Measurements from ENCODE around the gene KAZALD1.
"Not testable (repeated sequence)": the region's sequence is repeated elsewhere in the genome, so short reads cannot be mapped to it uniquely, and the experiment has no call there.

Gene KAZALD1

GRCh38 chr10:101030496-101031127 lies 31.2 kb upstream of the KAZALD1 start:
- DNase-seq (ENCODE audit: low spot score): no peak

- peak; percentile 97 for DNase-seq (ENCODE audit: low spot score)
Measured at GRCh38 chr10:101031128-101031795, 30.5 kb upstream of the KAZALD1 start, which contains the start of the genes PDZD7 and SFXN3. Gene PDZD7, minus strand, starts transcription at chr10:101031129. Its CDS starts 910 bp downstream, at chr10:101030219. Gene SFXN3, plus strand, starts transcription at chr10:101031234. Its CDS starts 3,461 bp downstream, at chr10:101034695.

DNA sequence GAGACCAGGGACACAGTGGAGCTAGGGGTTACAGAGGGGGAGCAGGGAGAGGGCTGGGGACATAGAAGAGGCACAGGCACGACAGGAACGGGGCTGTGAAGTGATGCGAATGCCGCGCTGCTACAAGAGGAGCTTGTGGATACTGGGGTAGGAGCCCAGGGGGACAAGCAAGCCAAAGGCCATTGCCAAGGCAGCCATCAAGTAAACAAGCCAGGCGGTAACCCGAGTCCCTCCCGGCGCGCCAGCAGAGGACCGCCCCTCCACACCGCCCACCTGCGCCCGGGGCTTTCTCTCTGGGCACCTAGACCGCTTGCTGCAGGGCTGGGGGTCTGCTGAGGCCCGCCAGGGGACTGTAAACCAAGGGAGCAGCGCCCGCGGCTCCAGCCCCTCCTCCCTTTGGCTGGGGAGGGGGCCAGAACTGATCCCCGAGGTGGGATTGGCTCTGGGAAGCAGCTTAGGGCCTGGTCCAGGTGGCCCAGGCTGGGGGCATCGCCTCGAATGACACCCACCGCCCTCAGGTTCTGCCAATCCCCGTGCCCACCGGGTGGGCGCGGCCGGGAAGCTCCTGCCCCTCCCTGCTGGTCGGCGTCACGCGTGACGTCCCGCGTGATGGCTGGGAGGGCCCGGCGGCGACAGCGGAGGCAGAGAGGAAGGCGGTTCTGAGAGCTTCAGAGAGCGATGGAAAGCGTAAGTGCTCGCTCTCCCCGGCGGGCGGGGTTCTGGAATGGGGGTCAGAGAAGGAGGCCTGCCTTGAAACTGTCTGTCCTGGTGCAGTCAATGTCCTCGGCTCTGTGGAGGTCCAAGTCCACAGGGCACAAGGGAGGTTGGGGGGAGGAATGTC lies 29.8 kb upstream of the KAZALD1 start:
- peak; percentile 71 for DNase-seq (ENCODE audit: low spot score)

GRCh38 chr10:101032637-101033224 lies 29.1 kb upstream of the KAZALD1 start:
- peak; percentile 66 for DNase-seq (ENCODE audit: low spot score)

GRCh38 chr10:101033276-101033675 lies 28.5 kb upstream of the KAZALD1 start:
- DNase-seq (ENCODE audit: low spot score): no peak

- DNase-seq (ENCODE audit: low spot score): not testable (repeated sequence)
Measured at GRCh38 chr10:101034404-101034803, 27.4 kb upstream of the KAZALD1 start.

GRCh38 chr10:101035314-101035713 lies 26.5 kb upstream of the KAZALD1 start:
- no peak for DNase-seq (ENCODE audit: low spot score)

DNA sequence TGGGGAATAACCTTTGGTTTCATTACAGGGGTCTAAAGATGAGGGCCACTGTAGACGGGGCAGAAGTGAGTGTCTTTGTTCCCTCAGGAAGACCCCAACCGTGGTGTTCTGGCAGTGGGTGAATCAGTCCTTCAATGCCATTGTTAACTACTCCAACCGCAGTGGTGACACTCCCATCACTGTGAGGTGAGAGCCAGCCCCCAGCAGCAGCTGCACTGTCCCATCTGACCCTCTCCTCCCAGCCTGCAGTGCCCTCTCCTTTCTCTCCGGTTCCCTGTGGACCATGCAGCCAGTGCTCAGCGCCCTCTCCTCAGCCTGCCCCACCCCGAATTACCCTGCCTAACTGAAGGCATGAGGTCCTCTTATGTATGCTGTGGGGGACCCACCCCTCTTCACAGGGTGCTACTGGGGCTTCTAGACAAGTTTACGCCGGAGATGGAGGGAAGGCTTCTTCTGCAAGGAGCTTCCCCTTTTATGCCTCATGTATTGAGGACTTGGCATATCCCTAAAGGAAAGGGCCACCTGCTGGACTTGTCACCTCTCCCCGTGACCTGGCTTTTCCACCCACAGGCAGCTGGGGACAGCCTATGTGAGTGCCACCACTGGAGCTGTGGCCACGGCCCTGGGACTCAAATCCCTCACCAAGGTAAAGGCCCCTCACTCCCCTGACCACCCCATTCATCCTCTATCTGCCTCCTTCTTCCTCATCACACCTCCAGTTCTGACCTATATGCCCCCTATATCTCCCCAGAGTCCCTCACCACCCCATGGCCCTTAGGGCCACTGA lies 25.7 kb upstream of the KAZALD1 start:
- no peak for DNase-seq (ENCODE audit: low spot score)

DNA sequence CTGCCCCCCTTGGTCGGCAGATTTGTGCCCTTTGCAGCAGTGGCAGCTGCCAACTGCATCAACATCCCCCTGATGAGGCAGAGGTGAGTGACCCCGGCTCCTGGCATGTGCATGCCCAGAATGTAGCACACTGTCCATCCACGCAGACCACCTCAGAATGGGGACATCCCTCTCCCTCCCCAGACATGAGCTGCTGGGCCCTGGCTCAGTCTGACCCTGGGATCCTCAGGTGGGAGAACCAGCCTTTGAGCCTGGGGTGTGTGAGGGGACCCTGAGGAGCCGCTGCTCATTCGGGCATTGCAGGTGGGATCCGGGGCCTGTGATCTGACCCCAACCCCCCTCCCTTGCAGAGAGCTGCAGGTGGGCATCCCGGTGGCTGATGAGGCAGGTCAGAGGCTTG lies 25.1 kb upstream of the KAZALD1 start:
- DNase-seq (ENCODE audit: low spot score): no peak

DNA sequence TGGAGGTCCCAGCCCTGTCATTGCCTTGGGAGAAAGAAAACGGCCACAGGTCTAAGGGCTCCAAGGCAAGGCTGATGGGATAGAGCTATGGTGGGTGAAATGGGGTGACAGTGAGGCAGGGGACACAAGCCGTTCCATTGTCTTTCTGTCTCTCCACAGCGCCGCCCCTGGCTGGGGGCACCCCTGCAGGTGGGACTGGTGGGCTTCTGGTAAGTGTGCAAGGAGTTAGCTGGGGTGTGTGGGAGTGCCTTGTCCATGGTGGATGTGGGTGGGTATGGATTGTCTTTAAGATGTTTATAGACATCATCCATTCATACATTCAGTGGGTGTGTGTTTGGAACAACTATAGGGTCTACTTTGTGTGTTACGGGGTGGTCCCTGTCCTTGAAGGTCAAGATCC lies 23.3 kb upstream of the KAZALD1 start:
- no peak for DNase-seq (ENCODE audit: low spot score)

- no peak for DNase-seq (ENCODE audit: low spot score)
Measured at GRCh38 chr10:101040061-101040460, 21.7 kb upstream of the KAZALD1 start.

DNA sequence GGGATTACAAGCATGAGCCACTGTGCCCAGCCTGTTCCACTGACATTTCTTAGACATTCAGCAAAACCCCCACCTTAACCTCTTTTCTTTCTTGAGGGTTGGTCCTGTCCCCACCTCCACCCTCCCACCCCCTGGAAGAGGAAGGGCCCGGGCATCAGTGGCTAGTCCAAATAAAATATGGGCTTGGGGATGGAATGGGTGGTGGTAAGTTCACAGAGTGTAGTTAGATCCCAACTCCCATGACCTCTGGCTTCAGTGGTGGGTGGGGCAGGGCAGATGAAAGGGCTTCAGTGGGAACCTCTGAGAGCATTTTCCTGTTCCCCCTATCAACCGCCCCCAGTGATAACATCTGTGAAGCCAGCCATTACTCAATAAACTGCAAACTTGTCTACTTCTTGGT lies 20.9 kb upstream of the KAZALD1 start:
- DNase-seq (ENCODE audit: low spot score): no peak

- peak; percentile 79 for DNase-seq (ENCODE audit: low spot score)
Measured at GRCh38 chr10:101041252-101041761, 20.5 kb upstream of the KAZALD1 start.

- no peak for DNase-seq (ENCODE audit: low spot score)
Measured at GRCh38 chr10:101042118-101042517, 19.7 kb upstream of the KAZALD1 start.

GRCh38 chr10:101042667-101043362 lies 19.0 kb upstream of the KAZALD1 start:
- peak; percentile 85 for DNase-seq (ENCODE audit: low spot score)

GRCh38 chr10:101043363-101043707 lies 18.5 kb upstream of the KAZALD1 start:
- DNase-seq (ENCODE audit: low spot score): no peak

DNA sequence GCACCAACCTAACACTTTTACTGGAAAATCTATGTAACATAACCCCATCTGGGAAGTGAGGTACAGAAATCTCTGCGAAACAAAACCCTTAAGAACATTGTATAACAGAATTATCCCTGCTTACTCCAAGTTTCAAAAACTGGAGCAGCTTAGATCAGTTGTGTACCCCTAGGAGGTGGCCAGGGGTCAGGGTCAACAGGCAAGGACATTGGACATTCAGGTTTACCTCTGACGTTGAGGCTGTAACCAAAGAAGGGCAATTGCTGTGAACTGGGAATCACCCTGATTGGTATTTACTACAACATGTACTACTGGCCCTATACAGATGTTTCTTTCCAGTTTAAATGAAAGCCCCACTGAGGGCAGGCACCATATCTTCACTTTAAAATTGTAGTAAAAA lies 17.7 kb upstream of the KAZALD1 start:
- no peak for DNase-seq (ENCODE audit: low spot score)

DNA sequence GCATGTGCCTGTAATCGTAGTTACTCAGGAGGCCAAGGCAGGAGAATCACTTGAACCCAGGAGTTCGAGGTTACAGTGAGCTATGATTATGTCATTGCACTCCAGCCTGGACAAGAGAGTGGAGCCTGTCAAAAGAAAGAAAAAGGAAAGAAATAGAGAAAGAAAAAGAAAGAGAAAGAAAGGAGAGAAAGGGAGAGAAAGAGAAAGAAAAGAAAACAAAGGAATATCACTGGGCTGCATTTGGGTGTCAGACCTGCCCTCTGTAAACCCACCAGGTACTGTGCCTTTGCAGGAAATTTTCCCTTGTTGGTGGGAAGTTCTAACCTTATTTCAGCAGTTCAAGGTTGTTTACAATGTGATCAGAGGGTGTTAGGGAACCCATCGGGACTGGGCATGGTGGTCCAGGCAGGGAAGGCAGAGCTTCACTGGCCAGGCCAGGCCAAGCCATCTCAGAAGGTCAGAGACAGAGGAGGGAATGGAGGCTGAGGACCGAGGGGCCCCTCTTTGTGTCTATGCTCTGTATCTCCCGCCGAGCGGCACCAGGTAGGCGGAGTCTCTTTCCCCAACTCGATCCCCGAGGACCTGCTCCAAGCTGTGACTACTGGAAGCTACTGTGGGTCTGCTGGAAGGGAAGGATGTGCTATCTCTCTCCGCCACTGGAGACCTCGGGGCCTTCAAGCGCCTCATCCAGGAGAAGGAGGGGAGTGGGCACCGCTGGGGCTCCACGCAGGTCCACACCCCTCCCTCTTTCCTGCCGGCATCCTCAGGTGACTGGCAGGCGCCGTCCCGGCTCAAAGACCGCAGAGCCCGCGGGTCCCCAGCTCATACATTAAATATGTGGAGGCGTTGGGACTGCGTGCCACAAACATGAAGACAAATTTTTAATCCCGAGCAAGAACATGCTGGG lies 15.2 kb upstream of the KAZALD1 start:
- DNase-seq (ENCODE audit: low spot score): no peak

- no peak for DNase-seq (ENCODE audit: low spot score)
Measured at GRCh38 chr10:101047268-101047667, 14.5 kb upstream of the KAZALD1 start.

Measured in CD4-positive, alpha-beta T cell treated with Interleukin-15 for 4 hours (primary cell).